SK-N-SH (cell line): Measurements from ENCODE around the gene EIF1. TPM values are rescaled to one million over a fixed set of nuclear protein-coding genes. Genes with fewer than 3 reads are reported as not detected.
"Not testable (repeated sequence)": the region's sequence is repeated elsewhere in the genome, so short reads cannot be mapped to it uniquely, and the experiment has no call there.

Experiments used
- CTCF ChIA-PET: fragments of 300-600, 350-600 bp; formaldehyde crosslinking; extraction: SDS; loops from one replicate; lab custom pipeline; 2021; lab: Yijun Ruan, JAX
- POLR2A ChIA-PET: fragments of 350-600 bp; sonication (Branson Sonifier 250); formaldehyde crosslinking; extraction: SDS; loops from one replicate; lab custom pipeline; 2020; ENCODE audit warnings: antibody characterized with exemption, inconsistent platforms; lab: Yijun Ruan, JAX
- DNase-seq: peaks from one replicate; pipeline ENCODE4 v3.0.0; 2012
- H2AFZ ChIP-seq: fragments of 200-600 bp; sonication (generic); 2 replicates; pipeline ENCODE4 v1.8.1; 2016; ENCODE audit warnings: antibody characterized with exemption, mild to moderate bottlenecking, low read depth
- H3F3A ChIP-seq: fragments of 200-600 bp; sonication (generic); replicated peaks from 2 replicates; pipeline ENCODE3; 2016; ENCODE audit warnings: antibody characterized with exemption, mild to moderate bottlenecking; ENCODE audit not compliant: insufficient read depth
- H3K27ac ChIP-seq, 2 experiments: fragments of 200-500 bp in 1 of 2; fragments of 200-600 bp in 1 of 2; sonication (Bioruptor generic) in 1 of 2; sonication (generic), shearing (Covaris generic) in 1 of 2; 2 replicates each; pipeline versions ENCODE4 v1.5.1 to v1.6.1; 2014 to 2016; ENCODE audit warnings: low read depth in 2 of 2, inconsistent platforms in 1 of 2, low read length in 1 of 2, mild to moderate bottlenecking in 1 of 2, mixed read lengths in 1 of 2
- H3K27me3 ChIP-seq: fragments of 200-600 bp; sonication (generic), shearing (Covaris generic); 2 replicates; pipeline ENCODE4 v1.6.1; 2016; ENCODE audit warnings: mixed run types; ENCODE audit not compliant: insufficient read depth
- H3K36me3 ChIP-seq, 2 experiments: fragments of 200-500 bp in 1 of 2; fragments of 200-600 bp in 1 of 2; sonication (Bioruptor generic) in 1 of 2; sonication (generic) in 1 of 2; replicated peaks in 1 of 2; 2 replicates each; pipeline versions ENCODE3 to v1.5.1; 2014 to 2016; ENCODE audit warnings: low read length in 1 of 2, mild to moderate bottlenecking in 1 of 2; ENCODE audit not compliant: insufficient read depth in 2 of 2, control insufficient read depth in 1 of 2
- H3K4me1 ChIP-seq, 2 experiments: fragments of 200-500 bp in 1 of 2; fragments of 200-600 bp in 1 of 2; sonication (Bioruptor generic) in 1 of 2; sonication (generic), shearing (Covaris generic) in 1 of 2; 2 replicates each; pipeline versions ENCODE4 v1.5.1 to v1.6.1; 2014 to 2016; ENCODE audit warnings: low read depth in 1 of 2, low read length in 1 of 2, mixed run types in 1 of 2; ENCODE audit not compliant: insufficient read depth in 2 of 2, control insufficient read depth in 1 of 2
- H3K4me2 ChIP-seq: fragments of 200-600 bp; sonication (generic), shearing (Covaris generic); 2 replicates; pipeline ENCODE4 v1.6.1; 2017; ENCODE audit warnings: mixed run types
- H3K4me3 ChIP-seq, 2 experiments: fragments of 200-500 bp in 1 of 2; fragments of 200-600 bp in 1 of 2; sonication (Bioruptor generic) in 1 of 2; sonication (generic), shearing (Covaris generic) in 1 of 2; 2 replicates each; pipeline versions ENCODE4 v1.5.1 to v1.8.1; 2014 to 2016; ENCODE audit warnings: low read depth in 2 of 2, inconsistent platforms in 1 of 2, low read length in 1 of 2, mild to moderate bottlenecking in 1 of 2, mixed read lengths in 1 of 2, moderate library complexity in 1 of 2
- H3K79me2 ChIP-seq: fragments of 200-600 bp; sonication (generic); 2 replicates; pipeline ENCODE4 v1.8.1; 2017; ENCODE audit warnings: mild to moderate bottlenecking; ENCODE audit not compliant: insufficient read depth
- H3K9ac ChIP-seq: fragments of 200-600 bp; sonication (generic); 2 replicates; pipeline ENCODE4 v1.6.1; 2017; ENCODE audit warnings: mixed run types
- H3K9me2 ChIP-seq: fragments of 200-600 bp; sonication (generic); 2 replicates; pipeline ENCODE4 v1.6.1; 2017; ENCODE audit warnings: mixed run types
- H3K9me3 ChIP-seq: fragments of 200-600 bp; sonication (generic); 2 replicates; pipeline ENCODE4 v1.6.1; 2017; ENCODE audit warnings: mixed run types, mild to moderate bottlenecking, moderate library complexity
- H4K20me1 ChIP-seq: fragments of 200-600 bp; sonication (generic); 2 replicates; pipeline ENCODE4 v1.6.1; 2017; ENCODE audit warnings: mild to moderate bottlenecking, mixed run types; ENCODE audit not compliant: insufficient read depth
- CTCF ChIP-seq: fragments of 200-600 bp; sonication (generic); IDR thresholded peaks from 2 replicates; pipeline ENCODE4 v1.6.1; 2017; ENCODE audit warnings: antibody characterized with exemption, mild to moderate bottlenecking, moderate library complexity
- EP300 ChIP-seq, 2 experiments: IDR thresholded peaks; 2 replicates each; pipeline versions ENCODE4 v1.4.0 to v1.6.1; 2012; ENCODE audit warnings: borderline replicate concordance in 1 of 2, low read depth in 1 of 2, low read length in 1 of 2
- FOSL2 ChIP-seq: IDR thresholded peaks from 2 replicates; pipeline ENCODE4 v1.4.0; 2012; ENCODE audit warnings: low read depth, mild to moderate bottlenecking, moderate library complexity, borderline replicate concordance
- FOXJ3 ChIP-seq: sonication (generic); formaldehyde crosslinking; IDR thresholded peaks from 2 replicates; pipeline ENCODE4 v1.5.1; 2020; ENCODE audit warnings: mild to moderate bottlenecking, missing genetic modification reagents
- GATA2 ChIP-seq: sonication (generic); formaldehyde crosslinking; IDR thresholded peaks from 2 replicates; pipeline ENCODE4 v1.5.0; 2020; ENCODE audit warnings: mild to moderate bottlenecking, missing genetic modification reagents
- MXI1 ChIP-seq: IDR thresholded peaks from 2 replicates; pipeline ENCODE4 v1.6.1; 2012; ENCODE audit warnings: mild to moderate bottlenecking, low read depth, low read length, improper control_type of control experiment
- RAD21 ChIP-seq: IDR thresholded peaks from 2 replicates; pipeline ENCODE4 v1.6.1; 2012; ENCODE audit warnings: mild to moderate bottlenecking, low read length
- REST ChIP-seq: IDR thresholded peaks from 2 replicates; pipeline ENCODE4 v1.6.1; 2012; ENCODE audit warnings: mild to moderate bottlenecking, low read depth, low read length, moderate library complexity
- TAF1 ChIP-seq: IDR thresholded peaks from 2 replicates; pipeline ENCODE4 v1.6.1; 2012; ENCODE audit warnings: low read depth, mild to moderate bottlenecking, low read length, moderate library complexity, borderline replicate concordance
- WGBS: methylation state at CpG from one replicate; pipeline ENCODE4 v1.1.6; 2017; ENCODE audit warnings: low lambda C conversion rate; 5-methylcytosine and 5-hydroxymethylcytosine counted together
- polyA plus RNA-seq, 3 experiments: library from polyadenylated mRNA; depleted of rRNA; stranded (reverse); fragments of >200 nt; gene quantifications; 2 replicates each; pipeline ENCODE4 v1.2.3, GENCODE V29; 2012

EIF1 gene
- polyA plus RNA-seq, 1 of the 3 experiments (the other 2 are of a cell fraction), result 300 TPM

GRCh38 chr17:41639492-41640473 lies 48.9 kb upstream of the EIF1 start:
- ChIA-PET CTCF (interaction anchor here (1.0 to 20.6 kb wide), 4 partner anchors 9 to 89 kb away, joined by 3 to 646 read pairs (median 298); no protein-coding TSS in a partner anchor), POLR2A (no interaction called here)
- no peaks in the 10 kb centered on the region for H3K79me2 ChIP-seq
- no peaks in the 10 kb centered on the region for H3K9me3 ChIP-seq
- no peaks in the 10 kb centered on the region for H3K36me3 ChIP-seq
- H3K27me3 ChIP-seq, result no peaks in the 10 kb centered on the region
- TF ChIP-seq FOSL2 (no peak), GATA2 (no peak), REST (no peak), EP300 (IDR thresholded peaks at IDR 0.05; ENCODE audit: borderline replicate concordance in 1 of 2, low read depth in 1 of 2, low read length in 1 of 2) (no peak), MXI1 (no peak), RAD21 (no peak), CTCF (no peak), FOXJ3 (no peak), TAF1 (no peak)
- H4K20me1 ChIP-seq, result no peaks in the 10 kb centered on the region
- H3K4me3 ChIP-seq, result no peak overlapping the region
- H3K4me2 ChIP-seq, result no peak overlapping the region
- H3K27ac ChIP-seq, result no peak overlapping the region
- WGBS, result 75% methylated on average over 7 of the region's 7 CpGs
- no peaks in the 10 kb centered on the region for H3K9me2 ChIP-seq
- no peak overlapping the region for H2AFZ ChIP-seq
- no peak overlapping the region for H3K9ac ChIP-seq
- H3F3A ChIP-seq, result no peaks in the 10 kb centered on the region
- peaks cover 0 to 18% of the 10 kb centered on the region in 2 experiments; a peak in 2 of 4 replicates for H3K4me1 ChIP-seq
- no peak for DNase-seq

- H3K27me3 ChIP-seq, H3K4me3 ChIP-seq, H3F3A ChIP-seq, H3K4me2 ChIP-seq, DNase-seq, H4K20me1 ChIP-seq, H3K9me2 ChIP-seq, H3K36me3 ChIP-seq, H3K9me3 ChIP-seq, POLR2A ChIA-PET, H3K9ac ChIP-seq, H2AFZ ChIP-seq, H3K79me2 ChIP-seq, H3K27ac ChIP-seq: not testable (repeated sequence)
- WGBS, result 79% methylated on average over 5 of the region's 5 CpGs
- CTCF ChIA-PET, result interaction anchor here (0.7 to 20.6 kb wide), 5 partner anchors 8 to 267 kb away, joined by 3 to 646 read pairs (median 79); no protein-coding TSS in a partner anchor
- H3K4me1 ChIP-seq, result peaks cover 0 to 10% of the 10 kb centered on the region in 2 experiments; a peak in 1 of 4 replicates
Observed at GRCh38 chr17:41640596-41640995, 48.1 kb upstream of the EIF1 start.
